Skeletal muscle cell (primary cell): ENCODE data around the gene TRIM63.

Experiments used
- DNase-seq: peaks from one replicate; pipeline ENCODE4 v3.0.0-alpha.2; 2010; ENCODE audit warnings: low read depth
- H3K4me3 ChIP-seq: 2 replicates; pipeline ENCODE4 v1.5.1; 2011; ENCODE audit warnings: low read depth, mild to moderate bottlenecking, control low read depth, low read length, moderate library complexity

Gene TRIM63

DNA sequence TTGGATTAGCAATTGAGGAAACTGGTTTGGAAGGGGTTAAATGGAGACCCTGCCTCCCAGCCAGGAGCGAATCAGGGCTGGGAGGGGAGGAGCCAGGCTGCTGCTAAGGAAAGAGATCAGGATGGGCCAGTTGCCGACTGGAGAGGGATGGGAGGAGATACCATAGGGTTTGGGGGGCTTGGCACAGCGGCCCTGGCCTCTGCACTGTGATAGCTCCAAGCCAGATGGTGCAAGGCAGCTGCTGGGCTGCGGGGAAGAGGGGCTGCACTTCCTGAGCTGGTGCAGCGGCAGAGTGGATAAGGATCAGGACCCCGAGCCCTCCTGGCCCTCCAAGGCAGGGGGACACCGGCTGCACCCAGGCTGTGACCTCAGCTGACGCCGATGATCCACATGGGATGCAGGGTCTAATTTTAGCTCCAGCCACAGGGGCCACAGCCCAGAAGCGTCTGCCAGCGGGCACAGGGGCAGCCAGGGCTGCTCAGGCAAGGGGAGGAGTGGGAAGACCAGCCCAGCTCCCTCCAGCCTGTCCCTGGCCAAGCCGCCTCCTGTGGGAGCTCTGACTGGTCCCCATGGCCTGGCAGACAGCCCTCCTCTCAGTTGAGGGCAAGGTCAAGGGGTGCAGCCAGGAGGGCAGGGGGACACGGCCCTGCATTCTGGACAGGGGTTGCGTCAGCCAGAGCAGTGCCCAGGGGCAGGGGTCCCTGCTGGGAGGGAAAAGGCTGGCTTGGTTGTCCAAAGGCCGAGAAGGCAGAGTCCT is 45.6 kb downstream of the TRIM63 start, which contains the start of gene EXTL1:
Gene EXTL1 (plus strand): TSS at position 129 of the 757 bp plus-strand sequence. CDS start 872 bp downstream, outside the sequence.
- H3K4me3 ChIP-seq: peak within 1 kb of the TSS; percentile 39
- no peak for DNase-seq

DNA sequence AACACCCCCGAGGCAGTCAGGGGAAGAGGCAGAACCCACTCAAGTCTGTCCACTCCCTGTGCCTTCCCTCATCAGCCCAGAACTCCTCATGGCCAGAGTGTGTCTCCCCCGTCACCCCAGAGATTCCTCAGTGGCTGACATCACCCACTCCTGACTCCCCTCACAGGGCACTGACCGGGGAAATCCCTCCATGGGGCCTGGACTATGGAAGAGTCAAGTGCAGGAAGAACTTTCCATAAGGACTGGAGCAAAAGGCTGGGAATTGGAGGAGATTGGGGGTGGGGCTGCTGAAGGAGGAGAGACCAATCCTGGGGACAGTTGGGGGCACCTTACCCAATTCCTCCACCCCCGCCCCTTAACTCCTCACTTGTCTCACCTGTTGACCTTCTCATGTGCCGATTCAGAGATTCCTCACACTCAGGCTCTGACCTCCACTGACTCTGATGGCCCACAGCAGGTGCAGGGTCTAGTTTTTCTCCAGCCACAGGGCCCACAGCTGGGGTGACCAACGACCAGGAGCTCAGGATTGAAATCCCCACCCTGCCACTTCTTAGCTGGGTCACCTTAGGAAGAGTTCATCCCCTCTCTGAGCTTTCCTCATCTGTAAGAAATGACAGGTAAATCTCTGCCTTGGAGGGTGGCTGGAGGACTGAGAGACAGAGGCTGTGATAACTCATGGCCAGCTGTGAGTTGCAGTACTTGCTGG is 46.3 kb downstream of the TRIM63 start:
- no peak overlapping the region for H3K4me3 ChIP-seq
- no peak for DNase-seq

GRCh38 chr1:26020330-26020768 is 47.1 kb downstream of the TRIM63 start:
- no peak overlapping the region for H3K4me3 ChIP-seq
- DNase-seq: no peak

- no peak for DNase-seq
- no peak overlapping the region for H3K4me3 ChIP-seq
Observed at GRCh38 chr1:26019641-26020315, 47.7 kb downstream of the TRIM63 start.

- no peak for DNase-seq
- H3K4me3 ChIP-seq: no peak overlapping the region
Observed at GRCh38 chr1:26017606-26018005, 49.8 kb downstream of the TRIM63 start.

- no peak for DNase-seq
- no peak overlapping the region for H3K4me3 ChIP-seq
Observed at GRCh38 chr1:26016953-26017545, 50.4 kb downstream of the TRIM63 start.

DNA sequence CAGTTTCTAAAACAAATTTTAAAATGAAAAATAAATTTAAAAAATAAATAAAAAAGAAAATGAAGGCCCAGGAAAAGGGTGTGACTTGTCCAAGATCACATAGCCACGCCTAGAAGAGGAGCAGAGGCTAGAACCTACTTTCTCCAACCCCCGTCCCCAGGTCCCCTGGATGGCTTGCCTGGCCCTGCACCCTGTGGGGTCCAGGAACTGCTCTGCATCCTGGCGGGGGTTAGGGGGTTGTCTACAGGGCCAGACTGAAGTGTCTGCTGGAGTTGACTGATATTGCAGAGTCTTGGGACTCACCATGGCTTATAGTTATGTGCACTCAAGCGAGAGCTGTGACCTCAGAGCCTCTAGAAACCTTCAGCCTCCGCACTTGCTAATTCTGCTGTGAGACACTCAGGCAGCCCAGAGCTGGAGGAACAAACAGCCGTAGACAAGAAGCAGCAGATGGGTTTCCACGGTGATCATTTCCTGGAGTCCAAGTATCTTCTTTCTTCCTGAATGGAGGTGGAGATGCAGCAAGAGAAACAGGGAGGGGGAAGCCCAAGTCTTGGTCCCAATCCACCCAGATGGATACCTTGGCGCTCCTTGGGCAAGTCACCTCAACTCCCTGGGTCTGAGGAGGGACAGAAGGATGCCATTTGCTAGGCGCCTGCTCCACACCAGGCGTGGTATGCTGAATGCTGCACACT is 51.0 kb downstream of the TRIM63 start:
- no peak for DNase-seq
- H3K4me3 ChIP-seq: no peak overlapping the region

GRCh38 chr1:26015358-26015757 is 52.1 kb downstream of the TRIM63 start:
- DNase-seq: peak; percentile 60
- H3K4me3 ChIP-seq: no peak overlapping the region

GRCh38 chr1:26014179-26014578 is 53.3 kb downstream of the TRIM63 start:
- DNase-seq: no peak
- no peak overlapping the region for H3K4me3 ChIP-seq

GRCh38 chr1:26012864-26013263 is 54.6 kb downstream of the TRIM63 start:
- H3K4me3 ChIP-seq: no peak overlapping the region
- DNase-seq: no peak

- H3K4me3 ChIP-seq: no peak overlapping the region
- DNase-seq: no peak
Observed at GRCh38 chr1:26010825-26011224, 56.6 kb downstream of the TRIM63 start.

- DNase-seq: no peak
- H3K4me3 ChIP-seq: no peak overlapping the region
Observed at GRCh38 chr1:26009796-26010447, 57.5 kb downstream of the TRIM63 start.

- DNase-seq: no peak
- H3K4me3 ChIP-seq: no peak overlapping the region
Observed at GRCh38 chr1:26006710-26007109, 60.7 kb downstream of the TRIM63 start.

DNA sequence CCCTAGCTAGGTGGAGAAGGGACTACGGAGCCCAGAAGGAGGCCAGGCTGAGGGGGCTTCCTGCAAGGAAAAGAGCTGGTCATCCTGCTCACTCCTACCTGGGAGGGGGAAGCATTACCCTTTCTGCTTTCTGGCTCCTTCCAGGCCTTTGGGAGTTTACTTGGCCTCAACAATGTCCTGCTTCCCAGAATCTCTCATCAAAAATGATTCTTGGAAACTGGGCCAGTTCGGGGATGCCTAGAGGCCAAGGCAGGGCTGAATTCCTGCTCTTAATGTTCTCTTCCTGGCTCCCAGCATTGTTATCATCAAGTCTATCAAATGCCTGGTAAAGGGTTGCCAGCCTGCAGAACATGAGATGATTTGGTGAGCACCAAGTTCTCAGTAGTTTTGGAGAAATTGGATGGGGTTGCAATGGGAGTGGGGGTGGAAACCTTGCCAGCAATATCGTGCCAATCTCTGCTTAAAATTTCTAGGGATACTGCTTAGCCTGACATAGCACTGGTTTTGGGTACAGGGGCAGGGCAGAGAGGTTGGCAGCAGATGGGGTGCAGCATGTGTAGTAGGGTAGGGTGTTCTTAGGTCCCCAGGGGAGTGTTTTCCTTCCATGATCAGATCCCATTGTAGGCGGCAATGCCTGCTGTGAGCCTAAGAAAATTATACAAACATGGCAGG is 61.9 kb downstream of the TRIM63 start:
- no peak for DNase-seq
- no peak overlapping the region for H3K4me3 ChIP-seq

GRCh38 chr1:26003756-26004155 is 63.7 kb downstream of the TRIM63 start:
- DNase-seq: no peak

DNA sequence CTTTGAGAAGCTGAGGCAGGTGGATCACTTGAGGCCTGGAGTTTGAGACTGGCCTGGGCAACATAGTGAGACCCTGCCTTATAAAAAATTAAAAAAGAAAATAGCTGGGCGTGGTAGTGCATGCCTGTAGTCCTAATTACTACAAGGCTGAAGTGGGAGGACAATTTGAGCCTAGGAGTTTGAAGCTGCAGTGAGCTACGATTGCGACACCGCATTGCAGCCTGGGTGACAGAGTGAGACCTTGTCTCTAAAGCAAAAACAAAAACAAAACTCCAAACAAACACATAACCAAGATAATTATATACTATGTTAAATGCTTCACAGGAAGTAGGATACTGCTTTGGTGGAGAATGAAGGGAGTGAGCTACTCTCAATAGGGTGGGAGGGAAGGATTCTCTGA is 64.2 kb downstream of the TRIM63 start:
- no peak overlapping the region for H3K4me3 ChIP-seq
- DNase-seq: no peak

More at GRCh38 chr1:26003756-26004155, 63.7 kb downstream of the TRIM63 start:
- no peak overlapping the region for H3K4me3 ChIP-seq
